OCI-LY3 (cell line): ENCODE results near the gene COL9A1.

Experiments
- H2AFZ ChIP-seq: fragments of 200-600, 300-600 bp; shearing (Covaris generic); 2 replicates; pipeline ENCODE4 v1.6.0; 2014; ENCODE audit warnings: antibody characterized with exemption, low read depth, low read length
- H3K27ac ChIP-seq: fragments of 200-600, 300-600 bp; sonication (generic); 2 replicates; pipeline ENCODE4 v1.5.1; 2014; ENCODE audit warnings: mild to moderate bottlenecking, low read length, moderate library complexity, mixed read lengths
- H3K27me3 ChIP-seq: fragments of 200-600, 300-600 bp; sonication (generic); 2 replicates; pipeline ENCODE4 v1.6.1; 2014; ENCODE audit warnings: low read depth, low read length, mixed read lengths
- H3K36me3 ChIP-seq: fragments of 200-600, 300-600 bp; sonication (generic); replicated peaks from 2 replicates; pipeline ENCODE3; 2014; ENCODE audit warnings: low read depth, low read length, mixed read lengths
- H3K4me1 ChIP-seq: fragments of 300-600, 200-600 bp; sonication (generic); 2 replicates; pipeline ENCODE4 v1.6.1; 2014; ENCODE audit warnings: low read length, mixed read lengths
- H3K4me2 ChIP-seq: fragments of 200-600, 300-600 bp; sonication (generic); 2 replicates; pipeline ENCODE4 v1.6.1; 2014; ENCODE audit warnings: low read length, mixed read lengths
- H3K4me3 ChIP-seq: fragments of 300-600, 200-600 bp; sonication (generic); 2 replicates; pipeline ENCODE4 v1.5.1; 2014; ENCODE audit warnings: antibody characterized with exemption, mild to moderate bottlenecking, low read length, moderate library complexity
- H3K79me2 ChIP-seq: fragments of 300-600, 200-600 bp; shearing (Covaris generic); 2 replicates; pipeline ENCODE4 v1.6.1; 2014; ENCODE audit warnings: mild to moderate bottlenecking, low read length, mixed read lengths
- H3K9ac ChIP-seq: fragments of 300-600, 200-600 bp; shearing (Covaris generic); 2 replicates; pipeline ENCODE4 v1.6.0; 2014; ENCODE audit warnings: mild to moderate bottlenecking, low read length, moderate library complexity
- H3K9me3 ChIP-seq: fragments of 200-600, 300-600 bp; shearing (Covaris generic); 2 replicates; pipeline ENCODE4 v1.6.1; 2014; ENCODE audit warnings: low read length, mixed read lengths; ENCODE audit not compliant: insufficient read depth
- H4K20me1 ChIP-seq: fragments of 200-600, 300-600 bp; sonication (generic); 2 replicates; pipeline ENCODE4 v1.6.1; 2016; ENCODE audit warnings: low read length, mixed read lengths; ENCODE audit not compliant: insufficient read depth
- EZH2phosphoT487 ChIP-seq: fragments of 200-600 bp; shearing (Covaris generic); IDR thresholded peaks from 2 replicates; pipeline ENCODE4 v1.6.1; 2018; ENCODE audit warnings: antibody characterized with exemption, mixed run types, low read depth
- TF ChIP-seq, protein P1 (sequence below): fragments of 200-600, 300-600 bp; sonication (generic); IDR thresholded peaks from 2 replicates; pipeline ENCODE4 v1.5.1; 2014; ENCODE audit warnings: antibody characterized with exemption, low read length, low read depth

Gene COL9A1

DNA sequence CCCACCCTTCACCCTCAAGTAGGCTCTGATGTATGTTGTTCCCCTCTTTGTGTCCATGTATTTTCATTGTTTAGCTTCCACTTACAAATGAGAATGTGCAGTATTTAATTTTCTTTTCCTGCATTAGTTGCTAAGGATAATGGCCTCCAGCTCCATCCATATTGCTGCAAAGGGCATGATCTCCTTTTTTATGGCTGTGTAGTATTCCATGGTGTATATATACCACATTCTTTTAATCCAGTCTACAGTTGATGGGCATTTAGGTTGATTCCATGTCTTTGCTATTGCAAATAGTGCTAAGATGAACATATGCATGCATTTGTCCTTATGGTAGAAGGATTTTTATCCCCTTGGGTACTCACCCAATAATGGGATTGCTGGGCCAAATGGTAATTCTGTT is 35.9 kb upstream of the COL9A1 start:
- Histone ChIP-seq H2AFZ (no peak overlapping the region), H3K4me1 (no peaks in the 10 kb centered on the region), H3K27ac (no peak overlapping the region), H3K4me2 (no peak overlapping the region), H4K20me1 (no peaks in the 10 kb centered on the region), H3K36me3 (no peaks in the 10 kb centered on the region), H3K9ac (no peak overlapping the region), H3K79me2 (no peaks in the 10 kb centered on the region), H3K4me3 (no peak overlapping the region), H3K9me3 (no peaks in the 10 kb centered on the region), H3K27me3 (no peaks in the 10 kb centered on the region)
- TF ChIP-seq, protein P1, sequence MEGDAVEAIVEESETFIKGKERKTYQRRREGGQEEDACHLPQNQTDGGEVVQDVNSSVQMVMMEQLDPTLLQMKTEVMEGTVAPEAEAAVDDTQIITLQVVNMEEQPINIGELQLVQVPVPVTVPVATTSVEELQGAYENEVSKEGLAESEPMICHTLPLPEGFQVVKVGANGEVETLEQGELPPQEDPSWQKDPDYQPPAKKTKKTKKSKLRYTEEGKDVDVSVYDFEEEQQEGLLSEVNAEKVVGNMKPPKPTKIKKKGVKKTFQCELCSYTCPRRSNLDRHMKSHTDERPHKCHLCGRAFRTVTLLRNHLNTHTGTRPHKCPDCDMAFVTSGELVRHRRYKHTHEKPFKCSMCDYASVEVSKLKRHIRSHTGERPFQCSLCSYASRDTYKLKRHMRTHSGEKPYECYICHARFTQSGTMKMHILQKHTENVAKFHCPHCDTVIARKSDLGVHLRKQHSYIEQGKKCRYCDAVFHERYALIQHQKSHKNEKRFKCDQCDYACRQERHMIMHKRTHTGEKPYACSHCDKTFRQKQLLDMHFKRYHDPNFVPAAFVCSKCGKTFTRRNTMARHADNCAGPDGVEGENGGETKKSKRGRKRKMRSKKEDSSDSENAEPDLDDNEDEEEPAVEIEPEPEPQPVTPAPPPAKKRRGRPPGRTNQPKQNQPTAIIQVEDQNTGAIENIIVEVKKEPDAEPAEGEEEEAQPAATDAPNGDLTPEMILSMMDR: no peak
- TF ChIP-seq EZH2phosphoT487: no peak

DNA sequence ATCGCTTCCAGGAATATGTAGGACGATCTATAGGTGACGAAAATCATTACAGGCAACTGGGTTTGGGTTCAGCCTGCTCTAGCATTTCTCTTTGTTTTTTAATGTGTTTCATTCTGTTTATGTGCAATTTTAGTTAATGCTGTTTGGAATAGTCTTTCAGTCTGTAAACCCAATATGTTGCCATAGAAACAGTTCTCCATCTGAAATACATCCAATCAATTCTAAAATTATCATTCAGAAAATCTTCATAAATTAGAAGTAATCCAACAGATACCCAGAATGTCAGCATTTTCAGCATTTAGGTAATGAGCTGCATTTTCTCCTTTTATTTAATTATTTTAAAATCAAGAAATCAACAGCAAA is 34.8 kb upstream of the COL9A1 start:
- Histone ChIP-seq H3K9me3 (no peaks in the 10 kb centered on the region), H3K27me3 (no peaks in the 10 kb centered on the region), H3K9ac (no peak overlapping the region), H3K36me3 (no peaks in the 10 kb centered on the region), H3K4me2 (no peak overlapping the region), H3K4me1 (no peaks in the 10 kb centered on the region), H3K79me2 (no peaks in the 10 kb centered on the region), H3K27ac (no peak overlapping the region), H4K20me1 (no peaks in the 10 kb centered on the region), H3K4me3 (no peak overlapping the region), H2AFZ (no peak overlapping the region)
- TF ChIP-seq, protein P1: no peak
- TF ChIP-seq EZH2phosphoT487: no peak

DNA sequence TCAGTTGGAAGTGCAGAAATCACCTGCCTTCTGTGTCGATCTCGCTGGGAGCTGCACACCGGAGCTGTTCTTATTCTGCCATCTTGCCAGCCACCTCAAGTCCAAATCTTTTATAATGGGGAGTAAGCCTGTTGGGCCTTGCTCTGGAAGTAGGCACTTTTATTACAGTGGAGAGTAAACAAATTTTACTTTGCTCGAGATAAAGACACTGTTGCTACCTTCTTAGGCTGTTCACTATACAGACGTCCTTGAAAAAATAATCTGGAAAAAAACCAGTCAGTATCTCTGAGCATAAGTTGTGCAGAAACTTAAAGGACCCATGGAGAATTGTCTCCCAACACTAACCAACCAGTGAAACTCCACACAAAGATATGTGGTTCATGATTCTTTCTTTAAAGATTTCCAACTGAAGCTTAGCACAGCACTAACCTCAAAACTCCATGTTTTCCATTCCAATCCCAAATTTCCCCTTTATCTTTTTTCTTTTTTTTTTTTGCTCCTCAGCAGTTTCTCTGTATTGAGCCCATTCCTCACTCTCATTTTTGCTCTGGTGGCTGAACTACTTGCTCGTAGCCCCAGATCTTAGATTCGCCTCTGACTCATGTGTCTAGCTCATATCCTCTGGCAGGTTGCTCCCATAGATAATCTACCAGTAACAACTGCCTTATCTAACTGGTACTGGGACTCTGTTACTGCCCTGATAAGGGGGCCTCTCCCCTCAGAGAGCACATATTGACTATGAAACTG is 34.3 kb upstream of the COL9A1 start:
- Histone ChIP-seq H3K9ac (no peak overlapping the region), H4K20me1 (no peaks in the 10 kb centered on the region), H3K4me1 (no peaks in the 10 kb centered on the region), H3K9me3 (no peaks in the 10 kb centered on the region), H3K4me3 (no peak overlapping the region), H3K27me3 (no peaks in the 10 kb centered on the region), H3K79me2 (no peaks in the 10 kb centered on the region), H3K4me2 (no peak overlapping the region), H3K36me3 (no peaks in the 10 kb centered on the region), H3K27ac (no peak overlapping the region), H2AFZ (no peak overlapping the region)
- TF ChIP-seq, protein P1: no peak
- TF ChIP-seq EZH2phosphoT487: no peak

DNA sequence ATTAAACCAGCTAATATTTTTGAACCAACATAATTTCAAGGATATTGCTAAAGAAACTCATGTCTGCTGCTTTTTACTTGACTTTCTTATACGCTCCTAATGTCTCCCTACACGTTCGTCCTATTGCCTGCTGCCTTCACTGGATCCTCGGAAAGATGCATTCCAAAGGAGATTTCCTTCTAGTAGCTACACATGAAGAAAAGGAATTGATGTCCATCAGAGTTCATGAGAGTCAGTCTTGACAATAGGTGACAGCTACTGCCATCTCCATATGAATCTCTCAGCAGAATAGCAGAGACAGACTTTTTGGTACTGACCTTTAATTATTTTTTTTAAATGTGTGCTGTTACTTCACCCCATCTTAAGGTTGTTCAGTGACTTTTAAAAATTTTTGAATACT is 24.2 kb upstream of the COL9A1 start:
- Histone ChIP-seq H2AFZ (no peak overlapping the region), H3K27me3 (no peaks in the 10 kb centered on the region), H3K4me3 (no peak overlapping the region), H3K4me1 (no peaks in the 10 kb centered on the region), H3K36me3 (no peaks in the 10 kb centered on the region), H3K27ac (no peak overlapping the region), H3K9ac (no peak overlapping the region), H3K79me2 (no peaks in the 10 kb centered on the region), H4K20me1 (no peaks in the 10 kb centered on the region), H3K4me2 (no peak overlapping the region), H3K9me3 (no peaks in the 10 kb centered on the region)
- TF ChIP-seq EZH2phosphoT487: no peak
- TF ChIP-seq, protein P1: no peak
